GM23338 (cell line): Measurements from ENCODE around the gene UPK3BL1. TPM values are rescaled to one million over a fixed set of nuclear protein-coding genes. Genes with fewer than 3 reads are reported as not detected.
"Not testable (repeated sequence)": the region's sequence is repeated elsewhere in the genome, so short reads cannot be mapped to it uniquely, and the experiment has no call there.

Experiments used
- ATAC-seq: fragments of 200-7000 bp; cut with Tn5 transposase; 3 replicates; pipeline ENCODE4 v1.9.1; 2020
- DNase-seq: peaks from one replicate; pipeline ENCODE4 v3.0.0-alpha.2; 2015; ENCODE audit warnings: low spot score
- H2AFZ ChIP-seq: fragments of 200-600 bp; sonication (generic); 2 replicates; pipeline ENCODE4 v1.8.0; 2016; ENCODE audit warnings: antibody characterized with exemption, mild to moderate bottlenecking, moderate library complexity
- H3F3A ChIP-seq: fragments of 200-600 bp; sonication (generic); replicated peaks from 2 replicates; pipeline ENCODE4 v1.8.0; 2017; ENCODE audit warnings: antibody characterized with exemption, mixed run types, low read depth
- H3K27ac ChIP-seq: fragments of 200-600 bp; sonication (generic); 2 replicates; pipeline ENCODE4 v1.6.1; 2016; ENCODE audit warnings: low read depth
- H3K27me3 ChIP-seq: fragments of 200-600 bp; sonication (generic); 2 replicates; pipeline ENCODE4 v1.8.0; 2016; ENCODE audit warnings: mild to moderate bottlenecking, mixed run types, moderate library complexity; ENCODE audit not compliant: insufficient read depth
- H3K36me3 ChIP-seq: fragments of 200-600 bp; sonication (generic); 2 replicates; pipeline ENCODE4 v1.8.0; 2016; ENCODE audit warnings: mild to moderate bottlenecking; ENCODE audit not compliant: insufficient read depth
- H3K4me1 ChIP-seq: fragments of 200-600 bp; sonication (generic); 2 replicates; pipeline ENCODE4 v1.8.0; 2016; ENCODE audit warnings: mild to moderate bottlenecking, moderate library complexity; ENCODE audit not compliant: insufficient read depth
- H3K4me2 ChIP-seq: fragments of 200-600 bp; sonication (generic); 2 replicates; pipeline ENCODE4 v1.7.1; 2017; ENCODE audit warnings: mixed run types
- H3K4me3 ChIP-seq: fragments of 200-600 bp; sonication (generic); 2 replicates; pipeline ENCODE4 v1.6.1; 2016; ENCODE audit warnings: mixed run types
- H3K79me2 ChIP-seq: fragments of 200-600 bp; sonication (generic); replicated peaks from 2 replicates; pipeline ENCODE4 v1.8.0; 2017; ENCODE audit warnings: mild to moderate bottlenecking; ENCODE audit not compliant: insufficient read depth
- H3K9me2 ChIP-seq: fragments of 200-600 bp; sonication (generic); 2 replicates; pipeline ENCODE4 v1.8.0; 2017; ENCODE audit not compliant: insufficient read depth
- H4K20me1 ChIP-seq: fragments of 200-600 bp; sonication (generic); replicated peaks from 2 replicates; pipeline ENCODE4 v1.8.0; 2017; ENCODE audit warnings: mild to moderate bottlenecking; ENCODE audit not compliant: insufficient read depth
- H3K27ac Mint-ChIP-seq: 2 replicates; pipeline ENCODE4 v1.8.0; 2020; ENCODE audit warnings: inconsistent platforms, mild to moderate bottlenecking, moderate library complexity, mixed read lengths
- H3K27me3 Mint-ChIP-seq: 3 replicates; pipeline ENCODE4 v1.8.0; 2022; ENCODE audit warnings: low read depth, mild to moderate bottlenecking, moderate library complexity, mixed read lengths, inconsistent platforms; ENCODE audit not compliant: insufficient read depth, poor library complexity
- H3K36me3 Mint-ChIP-seq: 3 replicates; pipeline ENCODE4 v1.8.0; 2021; ENCODE audit warnings: low read depth, mild to moderate bottlenecking, inconsistent platforms, moderate library complexity, mixed read lengths
- H3K4me1 Mint-ChIP-seq: 3 replicates; pipeline ENCODE4 v1.8.0; 2020; ENCODE audit warnings: mild to moderate bottlenecking, inconsistent platforms, mixed read lengths
- H3K4me3 Mint-ChIP-seq: 3 replicates; pipeline ENCODE4 v1.8.0; 2021; ENCODE audit warnings: moderate library complexity, mild to moderate bottlenecking, inconsistent platforms, mixed read lengths
- H3K9me3 Mint-ChIP-seq: 3 replicates; pipeline ENCODE4 v1.8.0; 2020; ENCODE audit warnings: moderate library complexity, mild to moderate bottlenecking, inconsistent platforms, mixed read lengths
- polyA plus RNA-seq: library from polyadenylated mRNA; unstranded; fragments of >200 nt; fragmentation: Nextera tagmentation; extraction: Ambion mirVana; gene quantifications from 2 replicates; pipeline ENCODE4 v1.2.1, GENCODE V29; 2016
- total RNA-seq: library from RNA; depleted of rRNA; stranded (reverse); fragments of >200 nt; shearing (Covaris generic); gene quantifications from 2 replicates; pipeline ENCODE4 v1.2.3, GENCODE V29; 2014

The UPK3BL1 gene
- total and polyA plus RNA-seq, 2 experiments from 2014 or later: 7.7 to 12.6 TPM

DNA sequence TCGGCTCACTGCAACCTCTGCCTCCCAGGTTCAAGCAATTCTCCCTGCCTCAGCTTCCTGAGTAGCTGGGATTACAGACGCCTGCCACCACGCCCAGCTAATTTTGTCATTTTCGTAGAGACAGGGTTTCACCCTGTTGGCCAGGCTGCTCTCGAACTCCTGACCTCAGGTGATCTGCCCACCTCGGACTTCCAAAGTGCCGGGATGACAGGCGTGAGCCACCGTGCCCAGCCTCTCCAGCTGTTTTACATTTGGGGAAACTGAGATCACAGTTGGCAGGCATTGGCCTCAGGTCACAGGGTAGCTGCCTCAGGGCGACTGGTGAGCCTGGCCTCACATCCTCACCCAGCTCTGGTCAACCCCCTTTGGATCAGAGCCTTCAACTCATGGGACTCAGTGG, 32.9 kb downstream of the UPK3BL1 start:
- not testable (repeated sequence) for H4K20me1 ChIP-seq, H3K27me3 ChIP-seq, H3K27ac Mint-ChIP-seq, H3K27me3 Mint-ChIP-seq, H3K36me3 ChIP-seq, H3K9me3 Mint-ChIP-seq, H3K4me3 ChIP-seq, H3K27ac ChIP-seq, H2AFZ ChIP-seq, H3K36me3 Mint-ChIP-seq, DNase-seq, H3K79me2 ChIP-seq, ATAC-seq, H3F3A ChIP-seq, H3K4me1 ChIP-seq, H3K9me2 ChIP-seq, H3K4me3 Mint-ChIP-seq, H3K4me2 ChIP-seq, H3K4me1 Mint-ChIP-seq

DNA sequence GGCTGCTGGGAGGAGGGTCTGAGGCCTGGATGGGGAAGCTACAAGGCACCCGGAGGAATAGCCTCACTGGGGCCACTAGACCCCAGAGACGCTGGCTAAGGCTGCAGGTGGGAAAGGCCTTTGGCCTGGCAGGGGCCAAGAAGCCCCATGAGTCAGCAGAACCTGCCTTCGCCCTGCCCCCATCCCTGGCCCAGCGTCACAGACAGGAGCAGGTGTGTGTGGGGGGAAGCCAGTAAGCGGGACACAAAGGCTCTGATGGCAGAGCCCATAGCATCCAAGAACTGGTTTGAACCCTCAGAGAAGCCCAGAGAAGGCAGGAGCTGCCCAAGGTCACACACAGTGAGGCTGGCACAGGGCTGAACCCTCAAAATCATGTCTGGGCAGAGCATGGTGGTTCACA, 35.7 kb downstream of the UPK3BL1 start:
- not testable (repeated sequence) for H2AFZ ChIP-seq, H3K4me1 Mint-ChIP-seq, H3K27ac Mint-ChIP-seq, DNase-seq, H3K4me3 Mint-ChIP-seq, H3K4me2 ChIP-seq, ATAC-seq, H3K9me3 Mint-ChIP-seq, H3K27me3 ChIP-seq, H3K4me1 ChIP-seq, H3K36me3 Mint-ChIP-seq, H4K20me1 ChIP-seq, H3K9me2 ChIP-seq, H3K36me3 ChIP-seq, H3K27me3 Mint-ChIP-seq, H3K4me3 ChIP-seq, H3F3A ChIP-seq, H3K79me2 ChIP-seq, H3K27ac ChIP-seq

DNA sequence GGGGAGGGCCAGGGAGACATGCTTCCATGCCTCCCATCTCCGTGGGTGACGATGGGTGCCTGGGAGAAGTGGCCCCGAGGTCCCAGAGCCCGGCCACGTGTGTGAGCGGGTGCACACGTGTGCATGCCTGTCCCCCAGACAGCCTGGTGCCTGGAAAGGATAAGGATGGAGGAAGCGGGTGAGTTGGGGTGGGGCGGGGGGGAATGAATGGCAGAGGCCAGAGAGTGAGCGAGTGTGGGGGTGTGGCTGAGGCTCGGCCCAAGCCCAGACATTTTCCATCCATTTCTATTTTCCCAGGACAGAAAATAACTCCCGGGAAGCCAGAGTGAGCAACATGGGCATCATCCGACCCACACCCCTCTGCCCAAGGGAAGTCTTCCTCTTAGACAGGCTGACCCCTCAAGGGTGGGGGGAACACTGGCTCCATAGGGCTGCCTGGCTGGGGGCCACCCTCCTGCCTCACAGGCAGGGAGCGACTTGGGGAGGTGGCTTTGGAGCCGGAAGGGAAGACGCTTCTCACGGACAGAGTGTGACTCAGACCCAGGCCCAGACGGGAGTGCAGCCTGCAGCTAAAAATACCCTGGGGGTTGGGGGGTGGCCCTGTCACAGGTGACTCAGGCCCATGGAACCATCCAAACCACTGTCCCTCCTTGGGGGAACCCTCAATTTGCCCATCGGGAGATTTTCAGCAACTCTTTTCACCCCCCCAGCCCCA, 38.0 kb downstream of the UPK3BL1 start:
- not testable (repeated sequence) for H3K4me1 Mint-ChIP-seq, H3K9me3 Mint-ChIP-seq
- ATAC-seq: peak; percentile 31; the same call in 2 of the 3 replicates

DNA sequence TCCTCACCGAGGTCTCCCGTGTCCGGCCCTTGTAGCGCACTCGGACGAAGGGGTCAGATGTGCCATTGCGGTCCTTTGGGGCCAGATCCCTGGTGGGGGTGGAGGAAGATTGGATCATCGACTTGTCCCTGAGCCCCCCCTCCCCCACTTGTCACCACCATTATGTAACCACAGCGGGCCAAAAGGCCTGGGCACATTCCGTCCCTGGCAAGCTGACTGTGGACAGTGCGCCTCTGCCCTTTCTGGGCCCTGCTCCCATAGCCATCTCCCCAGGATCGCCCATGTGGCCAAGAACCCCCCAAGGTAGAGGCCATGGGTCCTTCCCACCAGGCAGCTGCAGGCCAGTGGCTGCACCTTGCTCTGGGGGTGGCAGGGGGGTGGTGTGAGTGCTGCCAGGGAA, 40.3 kb downstream of the UPK3BL1 start:
- H3K27me3 Mint-ChIP-seq, H3K4me1 ChIP-seq, H3K4me1 Mint-ChIP-seq, H3K4me3 ChIP-seq, H3K9me2 ChIP-seq, DNase-seq, H3K27me3 ChIP-seq, H3K27ac ChIP-seq, H4K20me1 ChIP-seq, H3F3A ChIP-seq, H3K79me2 ChIP-seq, ATAC-seq, H3K4me3 Mint-ChIP-seq, H3K4me2 ChIP-seq, H3K36me3 ChIP-seq, H3K36me3 Mint-ChIP-seq, H2AFZ ChIP-seq, H3K9me3 Mint-ChIP-seq, H3K27ac Mint-ChIP-seq: not testable (repeated sequence)

More for the DNA sequence above, 38.0 kb downstream of the UPK3BL1 start:
- not testable (repeated sequence) for H3K27me3 Mint-ChIP-seq, H3K4me2 ChIP-seq, H3K4me3 Mint-ChIP-seq, H3K27me3 ChIP-seq, DNase-seq, H3K79me2 ChIP-seq, H3K36me3 ChIP-seq, H3K36me3 Mint-ChIP-seq, H3K27ac Mint-ChIP-seq, H3K4me1 ChIP-seq, H3K27ac ChIP-seq, H2AFZ ChIP-seq, H3K9me2 ChIP-seq, H3K4me3 ChIP-seq, H3F3A ChIP-seq, H4K20me1 ChIP-seq

DNA sequence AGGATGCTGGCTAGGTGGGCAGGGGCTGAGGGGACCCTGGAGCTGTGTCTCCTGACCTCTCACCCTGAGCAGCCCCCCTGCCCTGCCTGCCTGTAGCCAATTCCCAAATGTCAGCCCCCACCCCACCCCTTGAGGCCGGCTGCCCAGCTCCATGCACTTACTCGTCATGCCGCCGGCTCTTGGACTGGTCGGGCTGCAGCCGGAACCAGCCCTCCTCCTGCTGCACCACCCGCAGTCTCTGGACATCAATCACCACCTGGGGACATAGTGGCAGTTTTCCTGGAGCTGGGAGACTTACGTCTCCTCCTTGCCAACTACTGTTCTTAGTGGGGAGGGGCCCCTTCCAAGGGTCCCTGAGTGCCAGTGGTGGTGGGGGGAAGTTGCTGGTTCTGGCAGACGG, 42.9 kb downstream of the UPK3BL1 start:
- not testable (repeated sequence) for H3K4me3 ChIP-seq, H3K9me3 Mint-ChIP-seq, H3F3A ChIP-seq, H3K4me3 Mint-ChIP-seq, ATAC-seq, H3K4me2 ChIP-seq, H2AFZ ChIP-seq, H3K27ac ChIP-seq, H3K27ac Mint-ChIP-seq, H3K4me1 ChIP-seq, H3K9me2 ChIP-seq, H3K36me3 ChIP-seq, DNase-seq, H3K36me3 Mint-ChIP-seq, H3K79me2 ChIP-seq, H3K27me3 Mint-ChIP-seq, H3K27me3 ChIP-seq, H3K4me1 Mint-ChIP-seq, H4K20me1 ChIP-seq

DNA sequence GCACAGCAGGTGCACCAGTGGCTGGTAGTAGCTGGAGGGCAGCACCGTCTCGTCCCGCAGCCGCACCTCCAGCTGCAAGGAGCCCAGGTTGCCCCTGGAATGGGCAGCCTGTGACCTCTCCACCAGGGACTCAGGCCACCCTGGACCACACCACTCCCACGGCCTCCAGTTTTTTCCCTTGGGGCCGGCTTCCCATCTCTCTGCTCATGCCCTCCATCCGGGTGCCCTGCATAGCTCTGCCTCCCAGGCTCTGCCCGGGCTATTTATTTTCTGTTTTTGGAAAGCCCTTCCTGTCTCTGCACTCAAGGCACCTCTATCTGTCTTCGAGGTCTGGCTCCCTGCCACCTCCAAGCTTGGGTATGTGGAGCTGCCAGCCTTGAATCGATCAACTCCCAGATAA, 46.6 kb downstream of the UPK3BL1 start:
- not testable (repeated sequence) for H3K4me3 Mint-ChIP-seq, ATAC-seq

More for the DNA sequence above, 46.6 kb downstream of the UPK3BL1 start:
- not testable (repeated sequence) for DNase-seq, H3K27me3 Mint-ChIP-seq, H3F3A ChIP-seq, H2AFZ ChIP-seq, H3K4me3 ChIP-seq, H3K9me3 Mint-ChIP-seq, H3K9me2 ChIP-seq, H3K27ac Mint-ChIP-seq, H3K27ac ChIP-seq, H3K4me2 ChIP-seq, H3K4me1 ChIP-seq, H3K4me1 Mint-ChIP-seq, H4K20me1 ChIP-seq, H3K36me3 Mint-ChIP-seq, H3K27me3 ChIP-seq, H3K79me2 ChIP-seq, H3K36me3 ChIP-seq
